Thyroid gland (tissue), 4 donors: ENCODE data around the gene MRM2.

Experiments
- POLR2A ChIP-seq, 2 donors: fragments of 450-650 bp; IDR thresholded peaks; one replicate each; pipeline ENCODE4 v1.6.1; 2017; ENCODE audit warnings: antibody characterized with exemption in 2 of 2, mild to moderate bottlenecking in 2 of 2, moderate library complexity in 1 of 2
- TF ChIP-seq, protein P1 (sequence below), 6 experiments: fragments of 200-600 bp in 3 of 6; fragments of 450-650 bp in 3 of 6; sonication (generic) in 3 of 6; IDR thresholded peaks; one replicate each; pipeline ENCODE4 v1.5.1; 2016 to 2019; ENCODE audit warnings: antibody characterized with exemption in 6 of 6, mild to moderate bottlenecking in 2 of 6, inconsistent platforms in 1 of 6, moderate library complexity in 1 of 6

DNA sequence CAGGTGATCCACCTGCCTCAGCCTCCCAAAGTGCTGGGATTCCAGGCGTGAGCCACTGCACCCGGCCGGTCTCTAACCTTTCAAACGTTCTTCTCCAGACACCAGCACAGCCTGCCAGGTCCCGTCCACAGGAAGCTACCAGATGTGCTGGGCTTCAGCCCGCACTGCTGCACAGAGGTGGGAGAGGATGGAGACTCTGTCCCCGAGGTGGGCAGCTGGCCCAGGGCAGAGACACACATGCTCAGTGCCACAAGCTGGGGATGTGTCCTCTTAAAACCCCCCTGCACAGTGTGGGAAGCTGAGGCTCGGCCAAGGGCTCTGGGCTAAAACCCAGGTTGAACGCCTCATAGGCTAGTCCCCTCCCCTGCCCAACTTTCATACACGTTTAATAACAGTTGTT is 9.4 kb upstream of the MRM2 start:
- no peak for TF ChIP-seq POLR2A (IDR thresholded peaks at IDR 0.05)
- TF ChIP-seq, protein P1, sequence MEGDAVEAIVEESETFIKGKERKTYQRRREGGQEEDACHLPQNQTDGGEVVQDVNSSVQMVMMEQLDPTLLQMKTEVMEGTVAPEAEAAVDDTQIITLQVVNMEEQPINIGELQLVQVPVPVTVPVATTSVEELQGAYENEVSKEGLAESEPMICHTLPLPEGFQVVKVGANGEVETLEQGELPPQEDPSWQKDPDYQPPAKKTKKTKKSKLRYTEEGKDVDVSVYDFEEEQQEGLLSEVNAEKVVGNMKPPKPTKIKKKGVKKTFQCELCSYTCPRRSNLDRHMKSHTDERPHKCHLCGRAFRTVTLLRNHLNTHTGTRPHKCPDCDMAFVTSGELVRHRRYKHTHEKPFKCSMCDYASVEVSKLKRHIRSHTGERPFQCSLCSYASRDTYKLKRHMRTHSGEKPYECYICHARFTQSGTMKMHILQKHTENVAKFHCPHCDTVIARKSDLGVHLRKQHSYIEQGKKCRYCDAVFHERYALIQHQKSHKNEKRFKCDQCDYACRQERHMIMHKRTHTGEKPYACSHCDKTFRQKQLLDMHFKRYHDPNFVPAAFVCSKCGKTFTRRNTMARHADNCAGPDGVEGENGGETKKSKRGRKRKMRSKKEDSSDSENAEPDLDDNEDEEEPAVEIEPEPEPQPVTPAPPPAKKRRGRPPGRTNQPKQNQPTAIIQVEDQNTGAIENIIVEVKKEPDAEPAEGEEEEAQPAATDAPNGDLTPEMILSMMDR (IDR thresholded peaks at IDR 0.05) = no peak
